H9 (cell line): ENCODE results near the gene TMEM245. TPM values are rescaled to one million over a fixed set of nuclear protein-coding genes. Genes with fewer than 3 reads are reported as not detected.

ENCODE experiments used
- DNase-seq: peaks from one replicate; pipeline ENCODE4 v3.0.0-alpha.2; 2017
- H2AFZ ChIP-seq: one replicate; pipeline ENCODE4 v1.6.1; 2013; ENCODE audit warnings: mild to moderate bottlenecking, low read length, control low read depth, moderate library complexity
- H2AK5ac ChIP-seq: 2 replicates; pipeline ENCODE4 v1.6.1; 2013; ENCODE audit warnings: low read length, control low read depth, mixed read lengths; ENCODE audit not compliant: insufficient read length
- H2BK120ac ChIP-seq: one replicate; pipeline ENCODE4 v1.6.1; 2013; ENCODE audit warnings: low read depth, mild to moderate bottlenecking, low read length, control low read depth, inconsistent platforms; ENCODE audit not compliant: poor library complexity, severe bottlenecking
- H2BK12ac ChIP-seq: 2 replicates; pipeline ENCODE4 v1.6.1; 2013; ENCODE audit warnings: low read length, control low read depth, mixed read lengths, low read depth; ENCODE audit not compliant: insufficient read length
- H2BK15ac ChIP-seq: 2 replicates; pipeline ENCODE4 v1.6.1; 2013; ENCODE audit warnings: low read depth, low read length, control low read depth
- H2BK20ac ChIP-seq: one replicate; pipeline ENCODE4 v1.6.1; 2013; ENCODE audit warnings: low read depth, mild to moderate bottlenecking, low read length, control low read depth, inconsistent platforms; ENCODE audit not compliant: poor library complexity, severe bottlenecking
- H2BK5ac ChIP-seq: 2 replicates; pipeline ENCODE4 v1.6.1; 2013; ENCODE audit warnings: low read length, control low read depth, mixed read lengths; ENCODE audit not compliant: insufficient read length
- H3K14ac ChIP-seq: 2 replicates; pipeline ENCODE4 v1.6.1; 2013; ENCODE audit warnings: low read length, control low read depth; ENCODE audit not compliant: insufficient read depth
- H3K18ac ChIP-seq: 2 replicates; pipeline ENCODE4 v1.6.1; 2013; ENCODE audit warnings: low read depth, mild to moderate bottlenecking, mixed read lengths, low read length, control low read depth; ENCODE audit not compliant: insufficient read length
- H3K23ac ChIP-seq: 2 replicates; pipeline ENCODE4 v1.6.1; 2013; ENCODE audit warnings: low read length, control low read depth, mixed read lengths, low read depth; ENCODE audit not compliant: insufficient read length
- H3K23me2 ChIP-seq: 2 replicates; pipeline ENCODE4 v1.6.1; 2013; ENCODE audit warnings: low read depth, mild to moderate bottlenecking, mixed read lengths, low read length, control low read depth; ENCODE audit not compliant: insufficient read length, poor library complexity, severe bottlenecking
- H3K27ac ChIP-seq: 2 replicates; pipeline ENCODE4 v1.5.1; 2013; ENCODE audit warnings: low read length, control low read depth, mixed read lengths, low read depth; ENCODE audit not compliant: insufficient read length
- H3K27me3 ChIP-seq: 2 replicates; pipeline ENCODE4 v1.6.1; 2013; ENCODE audit warnings: low read length, control low read depth, inconsistent platforms; ENCODE audit not compliant: insufficient read depth
- H3K4ac ChIP-seq: 2 replicates; pipeline ENCODE4 v1.6.1; 2013; ENCODE audit warnings: low read depth, mild to moderate bottlenecking, control low read depth, inconsistent platforms, low read length, moderate library complexity
- H3K4me1 ChIP-seq: 2 replicates; pipeline ENCODE4 v1.6.1; 2013; ENCODE audit warnings: low read length, control low read depth, inconsistent platforms; ENCODE audit not compliant: insufficient read depth
- H3K4me2 ChIP-seq: 2 replicates; pipeline ENCODE4 v1.6.1; 2013; ENCODE audit warnings: low read length, control low read depth, mixed read lengths; ENCODE audit not compliant: insufficient read length, insufficient read depth
- H3K56ac ChIP-seq: 2 replicates; pipeline ENCODE4 v1.6.1; 2013; ENCODE audit warnings: low read depth, mild to moderate bottlenecking, mixed read lengths, low read length, control low read depth; ENCODE audit not compliant: insufficient read length
- H3K79me1 ChIP-seq: 2 replicates; pipeline ENCODE4 v1.6.1; 2013; ENCODE audit warnings: low read depth, mild to moderate bottlenecking, moderate library complexity, low read length, control low read depth, inconsistent platforms; ENCODE audit not compliant: insufficient read depth, poor library complexity, severe bottlenecking
- H3K79me2 ChIP-seq: 2 replicates; pipeline ENCODE4 v1.6.1; 2013; ENCODE audit warnings: low read length, control low read depth, inconsistent platforms; ENCODE audit not compliant: insufficient read depth
- H3K9ac ChIP-seq: 2 replicates; pipeline ENCODE4 v1.6.1; 2013; ENCODE audit warnings: low read length, control low read depth, mixed read lengths; ENCODE audit not compliant: insufficient read length; ENCODE audit errors: extremely low read depth
- H3K9me3 ChIP-seq: one replicate; pipeline ENCODE4 v1.6.1; 2013; ENCODE audit warnings: low read depth, low read length, inconsistent platforms; ENCODE audit not compliant: control insufficient read depth
- H3T11ph ChIP-seq: one replicate; pipeline ENCODE4 v1.6.1; 2013; ENCODE audit warnings: mild to moderate bottlenecking, low read length, control low read depth, inconsistent platforms
- H4K20me1 ChIP-seq: one replicate; pipeline ENCODE4 v1.6.1; 2013; ENCODE audit not compliant: control insufficient read depth, insufficient read length, insufficient read depth
- H4K5ac ChIP-seq: 2 replicates; pipeline ENCODE4 v1.6.1; 2013; ENCODE audit warnings: low read depth, mild to moderate bottlenecking, mixed read lengths, low read length, control low read depth; ENCODE audit not compliant: insufficient read length
- H4K8ac ChIP-seq: replicated peaks from 2 replicates; pipeline ENCODE4 v1.6.1; 2013; ENCODE audit warnings: low read length, control low read depth, mixed read lengths, low read depth; ENCODE audit not compliant: insufficient read length
- H4K91ac ChIP-seq: 2 replicates; pipeline ENCODE4 v1.6.1; 2013; ENCODE audit warnings: low read depth, mild to moderate bottlenecking, moderate library complexity, mixed read lengths, low read length, control low read depth; ENCODE audit not compliant: insufficient read length
- H3K27ac Mint-ChIP-seq, 3 experiments: 2 replicates in 2 of 3; 3 replicates in 1 of 3; pipeline ENCODE4 v1.8.0; 2020 to 2021; ENCODE audit warnings: mixed read lengths in 3 of 3, mild to moderate bottlenecking in 1 of 3, moderate library complexity in 1 of 3
- H3K27me3 Mint-ChIP-seq: 2 replicates; pipeline ENCODE4 v1.8.0; 2021; ENCODE audit warnings: low read depth, mild to moderate bottlenecking, moderate library complexity, mixed read lengths
- H3K36me3 Mint-ChIP-seq, 3 experiments: 2 replicates in 2 of 3; 3 replicates in 1 of 3; pipeline ENCODE4 v1.8.0; 2020 to 2021; ENCODE audit warnings: low read depth in 3 of 3, mixed read lengths in 3 of 3; ENCODE audit not compliant: insufficient read depth in 1 of 3
- H3K4me1 Mint-ChIP-seq, 2 experiments: 2 replicates each; pipeline ENCODE4 v1.8.0; 2020; ENCODE audit warnings: mixed read lengths in 2 of 2
- H3K4me3 Mint-ChIP-seq, 2 experiments: 2 replicates in 1 of 2; 3 replicates in 1 of 2; pipeline ENCODE4 v1.8.0; 2020 to 2021; ENCODE audit warnings: mild to moderate bottlenecking in 2 of 2, mixed read lengths in 2 of 2, moderate library complexity in 1 of 2
- H3K9me3 Mint-ChIP-seq, 2 experiments: 2 replicates in 1 of 2; 3 replicates in 1 of 2; pipeline ENCODE4 v1.8.0; 2020; ENCODE audit warnings: mild to moderate bottlenecking in 2 of 2, mixed read lengths in 2 of 2, moderate library complexity in 1 of 2
- CTCF ChIP-seq: fragments of 200-600 bp; sonication (generic); conservative IDR thresholded peaks from 3 replicates; pipeline ENCODE4 v1.8.0; 2021; ENCODE audit warnings: antibody characterized with exemption, mild to moderate bottlenecking
- WGBS: extraction: QIAGEN DNeasy Blood & Tissue Kit; methylation state at CpG from one replicate; pipeline ENCODE4 v1.1.7; 2013; ENCODE audit warnings: missing lambda C conversion rate, low lambda C conversion rate, mixed read lengths; ENCODE audit not compliant: insufficient read length; ENCODE audit errors: extremely low coverage; 5-methylcytosine and 5-hydroxymethylcytosine counted together
- total RNA-seq: library from RNA; stranded (reverse); gene quantifications from 2 replicates; pipeline ENCODE4 v1.2.1, GENCODE V29; 2021

The TMEM245 gene
- total RNA-seq, 1 experiment from 2014 or later, result 37.9 TPM

DNA sequence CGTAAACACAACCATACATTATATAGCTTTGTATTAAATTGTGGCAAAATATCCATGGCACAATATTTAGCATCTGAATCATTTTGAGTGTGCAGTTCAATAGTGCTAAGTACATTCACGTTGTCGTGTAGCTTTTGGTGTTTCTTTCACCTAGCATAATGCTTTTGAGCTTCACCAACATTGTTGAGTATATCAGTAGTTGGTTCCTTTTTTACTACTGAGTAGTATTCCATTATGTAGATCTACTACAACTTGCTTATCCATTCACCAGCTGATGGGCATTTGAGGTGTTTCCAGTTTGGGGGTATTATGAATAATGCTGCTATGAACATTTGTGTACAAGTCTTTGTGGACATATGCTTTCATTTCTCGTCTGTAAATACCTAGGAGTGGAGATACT is 79.2 kb downstream of the TMEM245 start:
- Histone ChIP-seq H3K56ac (no peak overlapping the region), H2AFZ (no peak overlapping the region), H3K27ac (no peak overlapping the region), H3K23ac (no peak overlapping the region), H3K4me1 (no peaks in the 10 kb centered on the region), H3K23me2 (no peaks in the 10 kb centered on the region), H3K9me3 (no peaks in the 10 kb centered on the region), H2BK15ac (no peak overlapping the region), H3K79me2 (no peaks in the 10 kb centered on the region), H2BK5ac (no peak overlapping the region), H2AK5ac (no peak overlapping the region), H4K20me1 (no peaks in the 10 kb centered on the region), H2BK120ac (no peak overlapping the region), H2BK20ac (no peak overlapping the region), H3K9ac (no peak overlapping the region), H3K79me1 (no peaks in the 10 kb centered on the region), H3K27me3 (no peaks in the 10 kb centered on the region), H4K8ac (no peak overlapping the region), H4K91ac (no peak overlapping the region), H3K14ac (no peak overlapping the region), H3K18ac (no peak overlapping the region), H3T11ph (no peak overlapping the region), H3K4ac (no peak overlapping the region), H4K5ac (no peak overlapping the region), H2BK12ac (no peak overlapping the region), H3K4me2 (no peak overlapping the region)
- Mint-ChIP-seq H3K36me3 (peaks cover 21 to 60% (median 48%) of the 10 kb centered on the region in 3 experiments; a peak in 6 of 7 replicates), H3K27ac (no peak overlapping the region), H3K4me3 (no peak overlapping the region), H3K4me1 (no peaks in the 10 kb centered on the region), H3K27me3 (no peaks in the 10 kb centered on the region; the same call in 1 of the 2 replicates), H3K9me3 (no peaks in the 10 kb centered on the region)
- DNase-seq, result no peak
- whole genome bisulfite sequencing, result no CpG with 5 or more reads among the region's 4 CpGs
- TF ChIP-seq CTCF, result no peak
